ENCODE measurements around the gene DESI2. TPM values are rescaled to one million over a fixed set of nuclear protein-coding genes. Genes with fewer than 3 reads are reported as not detected.

DESI2 gene
- total and polyA plus RNA-seq, 2 experiments from 2014 or later, result 31.5 to 48.2 TPM

GRCh38 chr1:244704107-244704506 lies 51.2 kb downstream of the DESI2 start:
- Histone ChIP-seq H3K27me3 (no peaks in the 10 kb centered on the region), H3K27ac (no peak overlapping the region), H3K36me3 (replicated peaks; ENCODE audit: insufficient read depth, low read depth) (no peaks in the 10 kb centered on the region), H3K9me2 (replicated peaks; ENCODE audit: insufficient read depth) (no peaks in the 10 kb centered on the region), H3K9me3 (ENCODE audit: low read depth) (no peaks in the 10 kb centered on the region), H3K4me3 (no peak overlapping the region), H4K20me1 (ENCODE audit: insufficient read depth, poor library complexity, severe bottlenecking) (no peaks in the 10 kb centered on the region), H3K79me2 (no peaks in the 10 kb centered on the region), H2AFZ (no peak overlapping the region), H3K4me1 (ENCODE audit: insufficient read depth) (no peaks in the 10 kb centered on the region), H3K4me2 (no peak overlapping the region)
- no peak for TF ChIP-seq EZH2 (IDR thresholded peaks at IDR 0.05; ENCODE audit: borderline replicate concordance)
- no peak for TF ChIP-seq EZH2phosphoT487 (IDR thresholded peaks at IDR 0.05; ENCODE audit: low read depth, severe bottlenecking, unreplicated experiment)
- no peak for TF ChIP-seq CTCF (IDR thresholded peaks at IDR 0.05; ENCODE audit: poor library complexity)
- WGBS (ENCODE audit: low lambda C conversion rate, missing lambda C conversion rate), result 100% methylated on average over 3 of the region's 3 CpGs
- no peak for DNase-seq (ENCODE audit: low spot score)

GRCh38 chr1:244705261-244706234 lies 52.6 kb downstream of the DESI2 start:
- TF ChIP-seq EZH2 (IDR thresholded peaks at IDR 0.05; ENCODE audit: borderline replicate concordance), result no peak
- TF ChIP-seq CTCF (IDR thresholded peaks at IDR 0.05; ENCODE audit: poor library complexity), result no peak
- peak; percentile 67 for TF ChIP-seq EZH2phosphoT487 (IDR thresholded peaks at IDR 0.05; ENCODE audit: low read depth, severe bottlenecking, unreplicated experiment)

GRCh38 chr1:244709076-244709475 lies 56.1 kb downstream of the DESI2 start:
- DNase-seq (ENCODE audit: low spot score), result no peak
- no peak for TF ChIP-seq EZH2phosphoT487 (IDR thresholded peaks at IDR 0.05; ENCODE audit: low read depth, severe bottlenecking, unreplicated experiment)
- TF ChIP-seq EZH2 (IDR thresholded peaks at IDR 0.05; ENCODE audit: borderline replicate concordance), result no peak
- no peak for TF ChIP-seq CTCF (IDR thresholded peaks at IDR 0.05; ENCODE audit: poor library complexity)
- no peaks in the 10 kb centered on the region for H3K79me2 ChIP-seq
- no peaks in the 10 kb centered on the region for H3K27me3 ChIP-seq
- no peak overlapping the region for H3K27ac ChIP-seq
- H4K20me1 ChIP-seq (ENCODE audit: insufficient read depth, poor library complexity, severe bottlenecking), result no peaks in the 10 kb centered on the region
- no peak overlapping the region for H3K4me2 ChIP-seq
- no peak overlapping the region for H3K4me3 ChIP-seq
- no peaks in the 10 kb centered on the region for H3K36me3 ChIP-seq (replicated peaks; ENCODE audit: insufficient read depth, low read depth)
- no peaks in the 10 kb centered on the region for H3K9me2 ChIP-seq (replicated peaks; ENCODE audit: insufficient read depth)
- no peaks in the 10 kb centered on the region for H3K9me3 ChIP-seq (ENCODE audit: low read depth)
- WGBS (ENCODE audit: low lambda C conversion rate, missing lambda C conversion rate), result 96% methylated on average over 8 of the region's 8 CpGs
- H3K4me1 ChIP-seq (ENCODE audit: insufficient read depth), result no peaks in the 10 kb centered on the region
- H2AFZ ChIP-seq, result no peak overlapping the region

More at GRCh38 chr1:244705261-244706234, 52.6 kb downstream of the DESI2 start:
- Histone ChIP-seq H3K4me2 (no peak overlapping the region), H2AFZ (no peak overlapping the region), H3K4me1 (ENCODE audit: insufficient read depth) (no peaks in the 10 kb centered on the region), H3K36me3 (replicated peaks; ENCODE audit: insufficient read depth, low read depth) (no peaks in the 10 kb centered on the region), H3K9me3 (ENCODE audit: low read depth) (no peaks in the 10 kb centered on the region), H3K9me2 (replicated peaks; ENCODE audit: insufficient read depth) (no peaks in the 10 kb centered on the region), H3K27me3 (no peaks in the 10 kb centered on the region), H3K27ac (no peak overlapping the region), H3K79me2 (no peaks in the 10 kb centered on the region), H3K4me3 (no peak overlapping the region), H4K20me1 (ENCODE audit: insufficient read depth, poor library complexity, severe bottlenecking) (no peaks in the 10 kb centered on the region)
- WGBS (ENCODE audit: low lambda C conversion rate, missing lambda C conversion rate), result 71% methylated on average over 17 of the region's 17 CpGs
- DNase-seq (ENCODE audit: low spot score), result peak; percentile 32

All from hepatocyte (in vitro differentiated cells).